ENCODE data around the gene DGCR6L. TPM values are rescaled to one million over a fixed set of nuclear protein-coding genes. Genes with fewer than 3 reads are reported as not detected.

The DGCR6L gene
- total RNA-seq, 1 donor from 2014 or later: 33.3 TPM

DNA sequence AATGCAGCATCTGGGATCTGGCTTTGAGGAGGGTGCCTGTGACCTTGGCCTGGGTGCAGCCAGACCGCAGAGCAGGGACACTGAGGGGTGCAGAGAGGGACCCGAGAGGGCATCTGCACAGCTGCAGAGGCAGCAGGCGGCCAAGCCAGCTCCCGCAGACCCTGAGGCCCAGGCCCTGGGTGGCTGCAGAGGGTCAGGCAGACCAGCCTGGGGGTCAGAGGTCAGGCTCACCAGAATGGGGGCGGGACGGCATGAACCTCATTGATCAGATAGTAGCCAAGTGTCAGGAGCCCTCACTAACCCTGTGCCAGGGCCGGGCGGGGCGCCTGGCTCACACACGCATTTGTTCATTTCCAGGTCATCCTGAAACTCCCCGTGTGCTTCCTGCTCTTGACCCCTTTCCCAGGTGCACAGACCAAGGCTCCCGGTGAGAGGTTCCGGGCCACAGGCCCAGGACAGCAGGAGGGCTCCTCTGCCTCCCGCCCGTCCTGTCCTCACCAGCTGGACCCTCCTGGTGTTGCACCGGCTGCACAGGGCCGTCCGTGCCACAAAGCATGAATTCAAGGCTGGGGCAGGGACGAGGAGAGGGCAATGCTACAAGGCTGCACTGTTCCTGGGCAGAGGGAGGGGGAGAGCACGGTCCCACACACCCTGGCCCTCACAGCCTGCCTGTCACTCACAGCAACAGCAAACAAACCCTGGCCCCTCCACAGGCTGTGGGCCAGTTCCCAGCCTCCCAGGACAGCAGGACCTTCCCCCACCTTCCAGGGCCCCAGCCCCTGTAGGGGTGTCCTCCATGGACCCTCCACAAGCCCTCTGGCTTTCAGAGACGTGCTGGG lies 55.0 kb downstream of the DGCR6L start:
- H3K27me3 ChIP-seq (ENCODE audit: insufficient read depth, low read length): no peaks in the 10 kb centered on the region
- no peak for DNase-seq (ENCODE audit: low read depth)

More for the DNA sequence above, 55.0 kb downstream of the DGCR6L start:
- no peaks in the 10 kb centered on the region for H3K36me3 ChIP-seq (ENCODE audit: insufficient read depth, low read length)
- H4K20me1 ChIP-seq (ENCODE audit: insufficient read depth, low read length): no peaks in the 10 kb centered on the region
- H3K27me3 Mint-ChIP-seq (ENCODE audit: low read depth, unreplicated experiment): peaks cover 18% of the 10 kb centered on the region
- no peaks in the 10 kb centered on the region for H3K4me1 Mint-ChIP-seq (ENCODE audit: low read depth, unreplicated experiment)
- no peak overlapping the region for H3K27ac ChIP-seq (ENCODE audit: low read depth, low read length)
- H3K79me2 ChIP-seq (ENCODE audit: insufficient read depth, low read length): no peaks in the 10 kb centered on the region
- FAIRE-seq: no peak
- H3K9ac ChIP-seq (ENCODE audit: low read length): no peak overlapping the region
- H3K9me3 Mint-ChIP-seq (ENCODE audit: unreplicated experiment): no peaks in the 10 kb centered on the region
- H2AFZ ChIP-seq (ENCODE audit: low read depth, low read length): no peak overlapping the region
- H3K4me3 Mint-ChIP-seq (ENCODE audit: unreplicated experiment): no peak overlapping the region
- no peak overlapping the region for H3K4me3 ChIP-seq (ENCODE audit: insufficient read depth, low read depth, low read length)
- H3K36me3 Mint-ChIP-seq (ENCODE audit: low read depth, unreplicated experiment): peaks cover 2% of the 10 kb centered on the region
- H3K4me2 ChIP-seq (ENCODE audit: low read length): no peak overlapping the region
- no peak for TF ChIP-seq EZH2 (IDR thresholded peaks at IDR 0.05; ENCODE audit: insufficient read depth, low read length)
- TF ChIP-seq, protein P1, sequence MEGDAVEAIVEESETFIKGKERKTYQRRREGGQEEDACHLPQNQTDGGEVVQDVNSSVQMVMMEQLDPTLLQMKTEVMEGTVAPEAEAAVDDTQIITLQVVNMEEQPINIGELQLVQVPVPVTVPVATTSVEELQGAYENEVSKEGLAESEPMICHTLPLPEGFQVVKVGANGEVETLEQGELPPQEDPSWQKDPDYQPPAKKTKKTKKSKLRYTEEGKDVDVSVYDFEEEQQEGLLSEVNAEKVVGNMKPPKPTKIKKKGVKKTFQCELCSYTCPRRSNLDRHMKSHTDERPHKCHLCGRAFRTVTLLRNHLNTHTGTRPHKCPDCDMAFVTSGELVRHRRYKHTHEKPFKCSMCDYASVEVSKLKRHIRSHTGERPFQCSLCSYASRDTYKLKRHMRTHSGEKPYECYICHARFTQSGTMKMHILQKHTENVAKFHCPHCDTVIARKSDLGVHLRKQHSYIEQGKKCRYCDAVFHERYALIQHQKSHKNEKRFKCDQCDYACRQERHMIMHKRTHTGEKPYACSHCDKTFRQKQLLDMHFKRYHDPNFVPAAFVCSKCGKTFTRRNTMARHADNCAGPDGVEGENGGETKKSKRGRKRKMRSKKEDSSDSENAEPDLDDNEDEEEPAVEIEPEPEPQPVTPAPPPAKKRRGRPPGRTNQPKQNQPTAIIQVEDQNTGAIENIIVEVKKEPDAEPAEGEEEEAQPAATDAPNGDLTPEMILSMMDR (IDR thresholded peaks at IDR 0.05; ENCODE audit: insufficient read depth, low read depth, low read length): no peak
- peak overlapping the region; percentile 62 for H3K27ac Mint-ChIP-seq (ENCODE audit: unreplicated experiment)
- H3K4me1 ChIP-seq (ENCODE audit: insufficient read depth, low read length): no peaks in the 10 kb centered on the region
- H3K9me3 ChIP-seq (ENCODE audit: insufficient read depth, low read depth, low read length): no peaks in the 10 kb centered on the region

Other genes with a start within 250 kb of the DGCR6L start
- 28.1 and 29.0 TPM in 2 replicates for gene DGCR8, start 239.8 kb downstream of the DGCR6L start, total RNA-seq
- gene RANBP1, start 204.0 kb downstream of the DGCR6L start, total RNA-seq: 149 and 164 TPM in 2 replicates
- 32.9 and 35.1 TPM in 2 replicates for gene TRMT2A, start 202.8 kb downstream of the DGCR6L start, total RNA-seq
- gene ZDHHC8, start 188.3 kb downstream of the DGCR6L start, total RNA-seq: 88.3 and 93.7 TPM in 2 replicates
- gene CCDC188, start 169.0 kb downstream of the DGCR6L start, total RNA-seq: not detected in 2 replicates
- 1.9 and 2.9 TPM in 2 replicates for gene RTN4R, start 51.7 kb downstream of the DGCR6L start, total RNA-seq
- gene ZNF74, start 74.1 kb upstream of the DGCR6L start, total RNA-seq: 14.2 and 14.3 TPM in 2 replicates
- gene SCARF2, start 117.8 kb upstream of the DGCR6L start, total RNA-seq: 17.3 and 22.5 TPM in 2 replicates
- gene KLHL22, start 175.7 kb upstream of the DGCR6L start, total RNA-seq: 13.7 and 14.0 TPM in 2 replicates
- gene MED15, start 187.6 kb upstream of the DGCR6L start, total RNA-seq: 127 and 153 TPM in 2 replicates

Data from astrocyte (in vitro differentiated cells and primary cell).